ENCODE data around the gene POTEF.
A peak's percentile ranks its signal among the peaks of the same experiment; 100 is the strongest.
"Not testable (repeated sequence)": the region's sequence is repeated elsewhere in the genome, so short reads cannot be mapped to it uniquely, and the experiment has no call there.

The POTEF gene

DNA sequence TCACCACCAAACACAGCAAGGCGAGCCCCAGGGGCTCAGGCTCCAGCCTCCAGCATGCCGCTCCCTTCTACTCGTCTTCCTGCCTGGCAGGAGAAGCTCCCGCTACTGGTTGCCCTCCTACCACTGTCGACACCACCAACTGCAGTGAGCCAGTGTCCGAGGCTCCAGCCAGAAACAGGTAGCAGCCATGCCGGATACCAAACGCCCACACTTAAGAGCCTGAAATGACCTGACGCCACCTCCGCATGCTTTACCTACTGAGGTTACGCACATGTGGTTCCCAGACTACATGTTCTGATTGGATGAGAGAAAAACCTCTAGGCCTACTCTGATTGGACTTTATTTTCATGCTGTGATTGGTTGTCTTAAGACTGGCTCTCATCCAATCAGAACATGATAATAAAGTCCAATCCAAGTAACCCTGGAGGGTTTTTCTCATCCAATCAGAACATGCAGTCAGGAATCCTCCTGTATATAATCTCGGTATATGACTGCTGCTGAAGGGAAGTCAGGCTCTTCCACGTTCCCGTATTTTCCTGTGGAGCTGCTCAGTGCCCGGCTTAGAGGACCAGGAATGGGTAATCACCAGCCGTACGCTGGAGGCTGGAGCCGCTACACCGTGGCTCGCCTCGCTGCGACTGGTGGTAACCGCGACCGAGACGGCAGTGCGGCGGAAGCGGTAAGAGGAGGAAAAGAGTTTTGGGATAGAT is at the start of gene POTEF:
Gene POTEF (minus strand): TSS at position 103 of the 710 bp plus-strand sequence. CDS start 8,707 bp downstream, outside the sequence.
- not testable (repeated sequence) for DNase-seq (ENCODE audit: low spot score)

DNA sequence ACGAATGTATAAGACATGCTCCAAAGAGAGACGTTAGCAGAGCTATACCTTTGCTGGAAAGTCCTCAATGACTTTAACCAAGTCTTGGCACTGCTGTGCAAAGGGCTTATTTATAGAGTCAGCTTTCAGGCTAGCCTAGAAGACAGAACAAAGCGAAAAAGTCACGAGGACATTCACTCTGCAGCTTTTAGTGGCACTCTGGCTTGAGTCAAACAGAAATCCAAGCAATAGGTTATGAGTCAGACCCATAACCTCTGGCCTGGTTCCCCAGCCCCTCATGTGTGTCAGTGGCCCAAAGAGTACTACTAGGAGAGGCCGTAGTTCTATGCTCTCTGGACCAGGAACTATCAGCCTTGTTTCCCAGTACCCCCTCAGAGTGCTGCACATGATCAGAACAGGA is 45.8 kb upstream of the POTEF start:
- DNase-seq (ENCODE audit: low spot score): not testable (repeated sequence)

DNA sequence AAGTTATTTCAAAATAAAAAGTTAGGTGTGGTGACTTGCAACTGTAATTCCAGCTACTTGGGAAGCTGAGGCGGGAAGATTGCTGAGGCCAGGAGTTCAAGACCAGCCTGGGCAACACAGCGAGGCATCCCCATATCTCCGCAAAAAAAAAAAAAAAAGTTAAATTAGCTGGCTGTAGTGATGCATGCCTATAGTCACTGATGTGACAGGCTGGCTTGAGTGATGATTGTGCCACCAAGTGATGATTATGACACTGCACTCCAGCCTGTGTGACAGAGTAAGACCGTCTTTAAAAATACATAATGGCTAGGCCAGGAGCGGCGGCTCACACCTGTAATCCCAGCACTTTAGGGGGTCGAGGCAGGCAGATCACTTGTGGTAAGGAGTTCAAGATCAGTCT is 40.9 kb upstream of the POTEF start:
- no peak for DNase-seq (ENCODE audit: low spot score)

GRCh38 chr2:130169163-130169562 is 40.1 kb upstream of the POTEF start:
- DNase-seq (ENCODE audit: low spot score): not testable (repeated sequence)

DNA sequence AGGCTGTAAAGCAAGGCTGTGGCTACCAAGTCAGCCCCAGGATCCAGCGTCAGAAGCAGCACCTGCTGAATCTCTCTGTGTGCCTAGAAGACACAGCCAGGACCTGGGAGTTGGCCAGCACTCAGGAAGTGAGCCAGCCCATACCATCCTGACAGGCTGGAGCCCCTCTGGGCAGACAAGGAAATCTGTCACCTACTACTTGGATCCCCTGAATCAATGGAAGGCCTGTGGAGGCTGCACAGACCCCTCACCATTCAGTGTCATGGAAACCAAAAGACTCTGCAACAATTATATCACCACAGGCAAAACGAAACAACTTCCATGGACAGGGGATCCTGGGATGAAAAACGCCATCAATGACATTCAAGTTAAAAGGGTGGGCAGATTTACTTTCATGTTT is 37.6 kb upstream of the POTEF start:
- not testable (repeated sequence) for DNase-seq (ENCODE audit: low spot score)

DNA sequence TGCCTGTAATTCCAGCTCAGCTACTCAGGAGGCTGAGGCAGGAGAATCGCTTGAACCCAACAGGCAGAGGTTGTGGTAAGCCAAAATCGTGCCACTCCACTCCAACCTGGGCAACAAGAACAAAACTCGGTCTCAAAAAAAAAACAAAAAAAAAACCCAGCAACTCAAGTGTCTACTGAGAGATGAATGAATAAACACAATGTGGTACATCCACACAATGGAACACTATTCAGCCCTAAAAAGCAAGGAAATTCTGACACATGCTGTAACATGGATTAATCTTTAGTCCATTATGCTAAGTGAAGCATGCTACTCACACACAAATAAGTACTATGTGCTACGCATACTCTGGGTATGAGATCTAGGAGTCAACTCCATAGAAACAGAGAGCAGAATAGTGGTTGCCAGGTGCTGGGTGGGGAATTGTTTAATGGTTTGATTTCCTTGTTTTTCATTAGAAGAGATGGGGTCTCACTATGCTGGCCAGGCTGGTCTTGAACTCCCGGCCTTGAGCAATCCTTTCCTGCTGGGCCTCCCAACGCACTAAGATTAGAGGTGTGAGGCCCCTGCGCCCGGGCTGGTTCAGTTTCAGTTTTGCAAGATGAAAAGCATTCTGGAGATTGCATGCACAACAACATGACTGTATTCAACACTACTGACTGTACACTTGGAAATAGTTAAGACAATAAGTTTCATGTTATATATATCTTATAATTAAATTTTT is 36.4 kb upstream of the POTEF start:
- no peak for DNase-seq (ENCODE audit: low spot score)

GRCh38 chr2:130162968-130163367 is 33.9 kb upstream of the POTEF start:
- DNase-seq (ENCODE audit: low spot score): no peak

- DNase-seq (ENCODE audit: low spot score): not testable (repeated sequence)
These were observed 33.5 kb upstream of the POTEF start for GRCh38 chr2:130162486-130162885.

DNA sequence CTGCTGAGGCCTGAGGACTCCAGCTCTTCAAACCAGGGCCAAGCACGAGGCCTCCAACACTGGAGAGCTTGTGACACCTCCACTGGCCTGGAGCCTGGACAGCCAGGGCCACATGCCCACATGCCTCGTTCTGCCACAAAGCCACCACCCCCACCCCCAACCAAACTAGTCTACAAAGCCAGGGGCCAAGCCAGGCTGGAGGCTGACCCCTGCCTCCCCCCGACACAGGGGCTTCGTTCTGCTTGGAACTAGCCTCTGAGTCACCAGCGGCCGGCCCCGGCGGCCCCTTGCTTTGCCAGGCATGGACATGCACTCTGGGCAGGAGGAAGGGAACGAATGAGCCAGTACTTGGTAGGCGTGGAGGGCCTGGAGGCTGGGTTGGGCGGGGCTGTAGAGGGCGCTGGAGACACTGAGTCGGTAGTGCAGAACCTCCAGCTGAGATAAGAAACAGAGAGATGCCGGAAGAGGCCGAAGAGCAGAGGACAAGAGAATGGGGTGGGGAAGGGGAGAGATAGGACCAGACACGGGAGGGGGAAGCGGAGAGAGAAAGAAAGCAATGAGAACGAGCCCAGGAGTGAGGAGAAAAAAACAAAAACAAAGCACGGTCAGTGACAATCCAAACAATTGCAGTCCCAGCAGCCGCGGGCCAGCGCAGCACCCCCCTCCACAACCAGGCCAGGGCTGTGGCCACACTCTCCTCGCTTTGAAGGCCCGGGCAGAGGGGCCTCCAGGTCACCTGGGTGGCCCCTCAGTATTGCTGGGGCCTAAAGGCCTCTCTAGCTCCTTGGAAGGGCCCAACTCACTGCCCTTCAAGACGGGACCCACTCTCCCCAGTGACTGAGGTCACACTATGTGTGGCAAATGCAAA is 32.0 kb upstream of the POTEF start:
- DNase-seq (ENCODE audit: low spot score): not testable (repeated sequence)

- DNase-seq (ENCODE audit: low spot score): no peak
These were observed 31.1 kb upstream of the POTEF start for GRCh38 chr2:130160131-130160530.

DNA sequence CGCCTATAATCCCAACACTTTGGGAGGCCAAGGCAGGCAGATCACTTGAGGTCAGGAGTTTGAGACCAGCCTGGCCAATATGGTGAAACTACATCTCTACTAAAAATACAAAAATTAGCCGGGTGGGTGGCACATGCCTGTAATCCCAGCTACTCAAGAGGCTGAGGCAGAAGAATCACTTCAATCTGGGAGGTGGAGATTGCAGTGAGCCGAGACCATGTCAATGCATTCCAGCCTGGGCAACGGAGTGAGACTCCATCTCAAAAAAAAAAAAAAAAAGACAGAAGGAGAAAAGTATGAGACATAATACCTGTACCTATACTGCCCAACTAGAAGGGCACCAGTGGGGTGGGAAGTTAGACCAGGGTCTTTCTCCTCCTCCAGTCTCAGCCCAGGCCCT is 30.4 kb upstream of the POTEF start:
- DNase-seq (ENCODE audit: low spot score): not testable (repeated sequence)

GRCh38 chr2:130158631-130159030 is 29.6 kb upstream of the POTEF start:
- DNase-seq (ENCODE audit: low spot score): no peak

DNA sequence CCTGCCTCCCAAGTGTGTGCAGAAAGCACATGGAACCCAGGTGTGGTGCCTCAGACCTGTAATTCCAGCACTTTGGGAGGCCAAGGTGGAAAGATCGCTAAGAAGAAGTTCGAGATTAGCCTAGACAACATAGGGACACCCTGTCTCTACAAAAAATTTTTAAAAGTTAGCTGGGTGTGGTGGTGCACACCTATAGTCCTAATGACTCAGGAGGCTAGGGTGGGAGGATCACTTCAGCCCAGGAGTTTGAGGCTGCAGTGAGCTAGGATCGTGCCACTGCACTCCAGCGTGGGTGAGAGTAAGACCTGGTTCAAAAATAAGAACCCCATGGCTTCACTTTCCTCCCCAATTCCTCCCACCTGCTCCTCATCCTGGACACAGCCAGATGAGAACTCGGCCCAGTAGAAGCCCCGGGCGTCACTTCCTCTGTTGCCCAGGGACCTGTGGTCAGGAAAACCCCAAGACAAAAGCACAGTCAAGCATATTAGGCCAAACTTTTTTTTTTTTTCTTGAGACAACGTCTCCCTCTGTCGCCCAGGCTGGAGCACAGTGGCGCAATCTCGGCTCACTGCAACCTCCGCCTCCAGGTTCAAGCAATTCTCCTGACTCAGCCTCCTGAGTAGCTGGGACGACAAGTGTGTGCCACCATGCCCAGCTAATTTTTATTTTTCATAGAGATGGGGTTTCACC is 28.9 kb upstream of the POTEF start:
- not testable (repeated sequence) for DNase-seq (ENCODE audit: low spot score)

DNA sequence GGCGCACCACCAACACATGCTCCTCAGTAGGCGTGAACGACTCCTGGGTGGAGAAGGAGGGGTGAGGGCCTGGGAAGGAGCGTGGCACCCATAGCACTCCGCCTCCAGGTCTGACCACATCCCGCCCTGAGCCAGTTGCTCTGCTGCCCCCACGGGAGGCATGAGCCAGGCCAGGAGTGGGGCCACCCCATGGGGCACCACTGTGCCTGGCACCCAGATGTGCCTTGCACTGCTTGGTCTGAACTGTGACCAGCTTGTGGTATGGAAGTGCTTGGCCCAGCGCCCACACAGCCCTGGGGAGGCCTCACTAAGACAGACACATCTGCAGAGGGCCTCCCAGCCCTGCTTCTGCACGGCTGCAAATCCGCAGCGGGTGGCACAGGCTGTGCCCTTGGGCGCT is 28.3 kb upstream of the POTEF start:
- not testable (repeated sequence) for DNase-seq (ENCODE audit: low spot score)

- no peak for DNase-seq (ENCODE audit: low spot score)
These were observed 27.6 kb upstream of the POTEF start for GRCh38 chr2:130156624-130157004.

DNA sequence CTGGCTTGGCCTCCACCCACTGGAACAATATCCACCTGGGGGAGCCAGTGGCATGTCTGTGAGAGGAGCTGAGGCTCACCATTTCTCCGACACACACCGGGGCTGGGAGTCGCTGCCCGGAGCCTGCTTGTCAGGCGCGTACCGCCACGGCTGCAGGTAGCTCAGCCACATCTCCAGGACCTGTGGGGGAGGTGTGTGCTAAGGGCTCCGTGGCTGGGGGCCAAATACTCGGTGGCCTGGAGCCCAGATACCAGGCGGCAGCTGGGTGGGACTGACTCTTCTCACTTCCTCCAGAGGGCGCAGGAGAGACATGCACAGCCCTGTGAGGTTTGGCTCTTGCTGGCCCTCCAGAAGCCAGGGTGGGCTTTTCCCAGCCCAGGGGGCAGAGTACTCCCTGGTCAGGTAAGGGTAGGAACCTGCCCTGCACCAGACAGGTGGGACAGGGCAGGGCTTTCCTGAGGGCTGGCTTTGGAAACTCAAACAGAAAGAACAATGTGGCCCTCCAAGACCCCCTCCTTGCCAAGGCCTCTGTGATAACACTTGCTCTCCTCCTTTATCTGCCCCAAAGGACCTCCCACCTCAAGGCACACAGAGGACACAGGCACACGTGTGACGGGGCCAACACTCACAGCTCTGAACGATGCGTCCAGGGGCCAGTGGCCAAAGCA is 27.1 kb upstream of the POTEF start:
- peak; percentile 77 for DNase-seq (ENCODE audit: low spot score)

GRCh38 chr2:130154773-130155765 is 26.0 kb upstream of the POTEF start:
- no peak for DNase-seq (ENCODE audit: low spot score)

DNA sequence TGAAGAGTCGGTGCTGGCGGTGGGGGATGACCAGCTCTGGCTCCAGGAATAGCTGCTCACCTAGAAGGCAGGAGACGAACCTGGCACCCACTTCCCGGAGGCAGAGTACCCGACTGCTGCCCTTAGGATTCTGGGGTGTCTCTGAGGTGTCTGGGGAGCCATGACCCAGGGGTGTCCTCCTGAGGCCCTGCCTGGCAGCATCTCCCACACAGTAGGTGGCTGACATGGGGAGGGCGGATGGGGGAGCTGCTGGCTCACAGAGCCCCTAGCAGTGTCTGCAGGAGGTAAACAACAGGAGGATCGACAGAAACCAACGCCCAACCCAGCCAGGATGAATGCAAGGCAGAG is 25.4 kb upstream of the POTEF start:
- not testable (repeated sequence) for DNase-seq (ENCODE audit: low spot score)

DNA sequence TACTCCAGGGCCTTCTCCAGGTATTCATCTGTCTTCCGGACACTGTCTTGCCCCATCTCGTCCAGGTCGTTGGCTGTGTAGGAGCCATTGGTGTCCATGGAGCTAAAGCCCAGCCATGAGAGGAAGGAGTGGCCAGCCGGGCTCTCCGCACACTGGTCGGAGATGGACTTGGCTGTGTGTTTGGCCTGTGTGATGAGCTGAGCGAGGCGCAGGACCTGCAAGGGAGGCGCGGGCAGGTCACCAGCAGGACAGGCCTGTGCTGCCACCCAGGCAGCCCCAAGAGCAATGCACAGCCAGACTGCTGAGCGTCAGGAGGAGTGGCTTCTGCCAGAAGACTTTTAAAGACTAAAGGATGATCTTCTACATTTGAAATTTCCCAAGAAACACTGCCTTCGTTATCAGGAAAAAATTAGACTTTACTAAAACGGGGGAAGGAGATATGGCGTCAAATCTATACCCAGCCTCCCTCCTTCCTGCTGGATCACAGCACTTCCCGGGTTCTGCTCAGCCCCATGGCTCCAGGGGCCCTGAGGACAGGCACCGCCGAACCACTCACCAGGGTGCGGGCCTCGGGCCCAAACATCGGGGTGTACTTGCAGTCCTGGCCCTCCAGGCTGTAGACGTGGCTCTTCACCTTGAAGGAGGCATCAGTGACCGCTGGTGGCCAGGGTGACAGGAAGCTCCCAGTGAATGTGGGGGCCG is 24.9 kb upstream of the POTEF start:
- DNase-seq (ENCODE audit: low spot score): not testable (repeated sequence)

Measured in cerebellar cortex (tissue), 1 donor.